Uterus (tissue), 4 donors: Measurements from ENCODE around the gene CDCA4. TPM values are rescaled to one million over a fixed set of nuclear protein-coding genes. Genes with fewer than 3 reads are reported as not detected.

ENCODE experiments used
- DNase-seq, 2 donors: peaks; one replicate each; pipeline ENCODE4 v3.0.0-alpha.2; 2019 to 2020
- H3K27ac ChIP-seq, 2 donors: fragments of 200-600 bp; sonication (generic); 1 replicate in 1 of 2; 2 replicates in 1 of 2; pipeline ENCODE4 v1.5.1; 2016 to 2018
- H3K27me3 ChIP-seq, 2 donors: fragments of 200-600 bp; sonication (generic); one replicate each; pipeline ENCODE4 v1.5.1; 2018 to 2019; ENCODE audit warnings: control low read depth in 1 of 2
- H3K36me3 ChIP-seq, 2 donors: fragments of 200-600 bp; sonication (generic); one replicate each; pipeline ENCODE4 v1.5.1; 2019; ENCODE audit warnings: control low read depth in 1 of 2
- H3K4me1 ChIP-seq, 2 donors: fragments of 200-600 bp; sonication (generic); one replicate each; pipeline ENCODE4 v1.5.1; 2018 to 2019; ENCODE audit warnings: control low read depth in 1 of 2
- H3K4me3 ChIP-seq, 2 donors: fragments of 200-600 bp; sonication (generic); 1 replicate in 1 of 2; 2 replicates in 1 of 2; pipeline ENCODE4 v1.5.1; 2018 to 2019; ENCODE audit warnings: mild to moderate bottlenecking in 1 of 2
- H3K9me3 ChIP-seq, 2 donors: fragments of 200-600 bp; sonication (generic); one replicate each; pipeline ENCODE4 v1.5.1; 2019; ENCODE audit warnings: control low read depth in 1 of 2
- CTCF ChIP-seq, 4 experiments: fragments of 200-600 bp in 2 of 4; fragments of 450-650 bp in 2 of 4; sonication (generic) in 2 of 4; IDR thresholded peaks; one replicate each; pipeline ENCODE4 v1.5.1; 2016 to 2019; ENCODE audit warnings: antibody characterized with exemption in 4 of 4, mild to moderate bottlenecking in 2 of 4, moderate library complexity in 1 of 4
- POLR2A ChIP-seq, 2 donors: fragments of 450-650 bp; IDR thresholded peaks; one replicate each; pipeline ENCODE4 v1.6.1; 2016; ENCODE audit warnings: antibody characterized with exemption in 2 of 2, mild to moderate bottlenecking in 1 of 2, moderate library complexity in 1 of 2
- intact Hi-C: fragments of 100-400 bp; cut with DNase I; formaldehyde crosslinking; loops from one replicate; pipeline ENCODE4 v1.15.1; 2023; ENCODE audit warnings: low total_unique reads
- total RNA-seq, 4 donors: library from RNA; depleted of rRNA in 3 of 4; stranded (reverse); fragments of >200 nt in 3 of 4; gene quantifications; one replicate each; pipeline versions ENCODE4 v1.1.0 to v1.2.4, GENCODE V29; 2014 to 2023
- donor health status: DM: yes; HTN: yes; CAD: no.

The CDCA4 gene
- total RNA-seq, 4 donors from 2014 or later, result 2.3 to 43.3 (median 10.3) TPM

- peak; percentile 78 to 79 for DNase-seq
- Histone ChIP-seq H3K4me3 (no peak overlapping the region), H3K4me1 (peaks cover 25 to 53% of the 10 kb centered on the region in 2 donors), H3K27me3 (no peaks in the 10 kb centered on the region), H3K9me3 (no peaks in the 10 kb centered on the region), H3K36me3 (no peaks in the 10 kb centered on the region), H3K27ac (peak overlapping the region; percentile 7 to 95)
- TF ChIP-seq POLR2A (IDR thresholded peaks at IDR 0.05) (no peak), CTCF (IDR thresholded peaks at IDR 0.05) (peak; percentile 83 to 90 (median 87))
- intact Hi-C loops, result loop anchor here (5.0 kb wide), 1 partner anchor 46 kb away; the partner anchor contains the start of gene CDCA4
Measured at GRCh38 chr14:104976198-104977007, 44.5 kb downstream of the CDCA4 start.

GRCh38 chr14:104975481-104976197 lies 45.2 kb downstream of the CDCA4 start:
- H3K27ac ChIP-seq, result peak overlapping the region; percentile 7 to 95
- H3K27me3 ChIP-seq, result no peaks in the 10 kb centered on the region

GRCh38 chr14:104974665-104975390 lies 46.1 kb downstream of the CDCA4 start:
- peak overlapping the region; percentile 95 to 99 for H3K27ac ChIP-seq

More at GRCh38 chr14:104975481-104976197, 45.2 kb downstream of the CDCA4 start:
- no peak for DNase-seq
- Histone ChIP-seq H3K9me3 (no peaks in the 10 kb centered on the region), H3K4me1 (peaks cover 30 to 53% of the 10 kb centered on the region in 2 donors), H3K36me3 (no peaks in the 10 kb centered on the region), H3K4me3 (no peak overlapping the region)
- TF ChIP-seq CTCF (IDR thresholded peaks at IDR 0.05), result no peak
- TF ChIP-seq POLR2A (IDR thresholded peaks at IDR 0.05), result no peak
- intact Hi-C loops, result loop anchor here (5.0 kb wide), 1 partner anchor 47 kb away; the partner anchor contains the start of gene CDCA4

GRCh38 chr14:104974146-104974541 lies 46.7 kb downstream of the CDCA4 start:
- H3K27me3 ChIP-seq, result no peaks in the 10 kb centered on the region
- TF ChIP-seq POLR2A (IDR thresholded peaks at IDR 0.05) (no peak), CTCF (IDR thresholded peaks at IDR 0.05) (no peak)
- H3K4me1 ChIP-seq, result peaks cover 30 to 53% of the 10 kb centered on the region in 2 donors
- no peaks in the 10 kb centered on the region for H3K9me3 ChIP-seq
- no peak for DNase-seq
- H3K4me3 ChIP-seq, result peak overlapping the region; percentile 15
- intact Hi-C loops, result no loop called here
- no peaks in the 10 kb centered on the region for H3K36me3 ChIP-seq
- peak overlapping the region; percentile 95 to 99 for H3K27ac ChIP-seq

More at GRCh38 chr14:104974665-104975390, 46.1 kb downstream of the CDCA4 start:
- Histone ChIP-seq H3K9me3 (no peaks in the 10 kb centered on the region), H3K27me3 (no peaks in the 10 kb centered on the region), H3K4me1 (peaks cover 30 to 53% of the 10 kb centered on the region in 2 donors), H3K36me3 (no peaks in the 10 kb centered on the region), H3K4me3 (no peak overlapping the region)
- TF ChIP-seq CTCF (IDR thresholded peaks at IDR 0.05), result no peak
- no peak for TF ChIP-seq POLR2A (IDR thresholded peaks at IDR 0.05)
- DNase-seq, result no peak
- intact Hi-C loops, result loop anchor here (5.0 kb wide), 1 partner anchor 47 kb away; the partner anchor contains the start of gene CDCA4
